HG02973 (cell line): Measurements from ENCODE around the gene ZP1.

Experiments used
- ATAC-seq: cut with Tn5 transposase; IDR thresholded peaks from one replicate; pipeline ENCODE4 v1.9.1; 2021; ENCODE audit warnings: moderate library complexity; ENCODE audit not compliant: unreplicated experiment

ZP1 gene

GRCh38 chr11:60922906-60923305 lies 55.6 kb downstream of the ZP1 start:
- no peak for ATAC-seq

- ATAC-seq, result no peak
These were observed 56.0 kb downstream of the ZP1 start for GRCh38 chr11:60923326-60923725.

GRCh38 chr11:60923800-60924109 lies 56.4 kb downstream of the ZP1 start:
- ATAC-seq, result no peak

GRCh38 chr11:60924110-60924905 lies 57.0 kb downstream of the ZP1 start, which contains the start of gene TMEM132A:
Gene TMEM132A (plus strand): TSS chr11:60924460. CDS start chr11:60924634, 174 bp downstream.
- no peak for ATAC-seq
